GM18867 (cell line): ENCODE data around the gene GNA12.

Experiments
- ATAC-seq: cut with Tn5 transposase; IDR thresholded peaks from one replicate; pipeline ENCODE4 v1.9.1; 2021; ENCODE audit warnings: mild to moderate bottlenecking, moderate library complexity; ENCODE audit not compliant: unreplicated experiment

The GNA12 gene

GRCh38 chr7:2844153-2845033 lies at the start of gene GNA12:
GNA12 (minus strand) TSS chr7:2844308; CDS start chr7:2844161, 147 bp downstream.
- peak; percentile 93 for ATAC-seq

- no peak for ATAC-seq
Observed at GRCh38 chr7:2893411-2893861, 49.3 kb upstream of the GNA12 start.

DNA sequence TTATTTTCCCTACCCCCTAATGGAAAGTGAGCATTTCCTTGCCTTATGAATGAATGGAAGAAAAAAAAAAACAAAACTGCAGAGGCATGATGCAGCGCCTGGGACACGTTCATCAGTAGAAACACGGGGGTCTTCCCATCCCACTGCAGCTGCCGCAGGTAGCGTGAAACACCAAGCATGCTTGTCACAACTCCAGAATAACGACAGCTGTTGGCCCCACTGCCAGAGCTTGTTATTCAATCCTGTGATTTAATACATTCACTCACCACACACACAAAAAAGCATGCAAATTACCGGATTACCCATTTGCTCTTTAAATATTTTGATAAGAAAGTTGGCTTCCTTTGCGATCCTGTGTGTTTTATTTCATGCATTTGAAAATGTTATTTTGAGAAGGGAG lies 48.4 kb upstream of the GNA12 start:
- ATAC-seq: no peak

DNA sequence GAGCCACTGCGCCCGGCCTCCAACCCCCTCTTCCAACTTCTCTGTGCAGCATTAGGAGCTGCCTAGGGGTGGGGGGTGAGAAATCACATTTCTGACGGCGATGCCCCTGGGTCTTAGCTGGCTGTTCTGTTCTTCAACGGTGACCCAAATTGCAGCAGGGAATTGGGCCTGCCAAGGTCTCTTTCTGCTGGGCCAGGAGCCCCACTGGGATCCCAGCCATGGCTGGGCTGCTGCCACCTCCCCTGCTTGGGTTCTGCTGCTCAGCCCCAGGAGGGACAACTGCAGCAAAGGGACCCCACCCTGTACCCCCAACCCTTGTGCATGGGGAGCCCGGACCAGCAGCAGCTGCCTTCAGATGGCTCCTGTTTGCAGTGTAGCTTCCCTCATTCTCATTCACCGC lies 43.7 kb upstream of the GNA12 start:
- ATAC-seq: no peak

DNA sequence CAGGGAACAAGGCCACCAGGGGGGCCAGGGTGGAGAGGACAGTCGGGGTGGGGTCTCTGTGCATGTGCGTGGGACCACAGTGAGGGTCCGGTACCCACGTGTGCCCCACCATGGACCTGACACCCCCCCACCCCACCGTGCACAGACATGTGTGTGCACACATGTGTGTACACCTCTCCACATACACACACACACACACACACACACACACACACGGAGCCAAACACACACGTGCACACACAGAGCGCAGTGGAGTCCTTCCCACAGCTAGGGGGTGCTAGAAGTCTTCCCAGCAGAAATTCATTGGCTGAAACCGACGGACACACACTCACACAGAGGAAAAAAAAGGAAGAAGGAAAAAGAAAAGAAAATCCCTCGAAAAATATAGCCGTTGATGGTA lies 42.8 kb upstream of the GNA12 start:
- ATAC-seq: no peak

DNA sequence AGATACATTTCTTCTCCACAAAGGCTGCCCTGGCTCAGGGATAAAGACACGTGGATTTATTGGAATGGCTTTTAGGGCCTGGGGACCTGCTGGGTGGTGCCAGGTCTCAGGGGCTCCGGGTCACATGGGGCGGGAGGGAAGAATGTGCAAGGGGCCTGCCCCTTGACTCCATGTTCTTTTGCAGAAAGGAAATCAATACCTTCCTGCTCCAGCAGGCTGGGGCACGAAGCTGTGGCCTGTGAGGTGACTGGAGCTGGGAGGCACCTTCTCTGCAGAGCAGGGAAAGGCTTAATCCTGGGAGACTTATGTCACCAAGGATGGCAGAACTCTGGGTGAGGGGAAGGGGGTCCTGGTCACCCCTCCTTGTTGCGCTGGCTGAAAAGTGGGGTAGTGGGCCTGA lies 42.3 kb upstream of the GNA12 start:
- ATAC-seq: no peak

DNA sequence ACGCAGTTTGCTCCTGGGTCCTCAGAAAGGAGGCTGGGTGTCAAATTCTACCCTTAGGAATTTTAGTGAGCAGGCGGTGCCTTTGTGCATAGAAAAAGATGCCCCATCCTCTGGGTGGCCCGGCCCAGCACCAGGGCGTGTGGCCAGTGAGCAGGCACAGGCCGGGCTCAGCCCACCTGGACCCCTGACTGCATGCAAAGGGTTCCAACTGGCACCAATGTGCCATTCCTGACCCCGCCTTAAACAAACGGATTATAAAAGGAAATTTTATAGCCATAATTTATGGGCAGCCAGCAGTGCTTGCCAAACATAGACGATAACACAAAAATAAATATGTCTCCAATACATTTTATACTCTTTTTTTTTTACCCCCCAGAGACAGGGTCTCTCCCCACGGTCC lies 40.1 kb upstream of the GNA12 start:
- ATAC-seq: no peak

DNA sequence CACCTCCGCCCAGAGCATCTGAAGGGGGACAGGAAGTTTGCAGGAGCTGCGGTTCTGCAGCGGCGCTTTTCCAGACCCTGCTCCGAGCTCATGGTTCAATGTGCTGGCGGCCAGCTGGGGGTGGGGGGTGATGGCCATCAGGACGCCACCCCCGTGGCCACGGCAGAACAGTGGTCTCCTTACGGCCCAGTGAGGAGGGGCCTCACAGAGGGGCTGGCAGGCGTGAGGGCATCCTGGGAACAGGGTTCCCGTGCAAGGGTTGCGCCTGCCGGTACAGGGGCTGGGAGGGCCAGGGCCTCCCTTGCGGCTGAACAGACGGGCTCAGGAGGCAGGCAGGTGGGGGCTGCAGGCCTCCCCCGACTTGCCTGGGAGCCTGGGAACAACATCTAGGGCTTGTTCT lies 39.0 kb upstream of the GNA12 start:
- ATAC-seq: no peak

DNA sequence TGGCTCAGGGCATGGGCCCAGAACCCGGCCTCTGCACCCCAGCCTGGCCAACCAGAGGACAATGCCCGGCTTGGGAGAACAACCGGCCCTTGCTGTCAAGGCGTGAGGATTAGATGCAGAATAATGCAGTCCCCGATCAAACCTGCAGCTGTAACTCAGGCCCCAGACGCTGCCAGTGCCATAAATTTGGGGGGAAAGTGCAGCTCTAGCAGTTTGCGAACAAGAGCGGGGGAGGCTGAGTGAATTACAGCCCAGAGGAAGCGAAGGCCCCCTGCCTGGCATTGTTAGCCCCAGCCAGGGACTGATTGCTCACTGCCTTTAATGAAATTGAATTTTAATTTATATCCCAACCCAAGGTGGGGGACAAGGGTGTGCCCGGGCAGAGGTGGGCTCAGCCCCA lies 38.0 kb upstream of the GNA12 start:
- no peak for ATAC-seq

DNA sequence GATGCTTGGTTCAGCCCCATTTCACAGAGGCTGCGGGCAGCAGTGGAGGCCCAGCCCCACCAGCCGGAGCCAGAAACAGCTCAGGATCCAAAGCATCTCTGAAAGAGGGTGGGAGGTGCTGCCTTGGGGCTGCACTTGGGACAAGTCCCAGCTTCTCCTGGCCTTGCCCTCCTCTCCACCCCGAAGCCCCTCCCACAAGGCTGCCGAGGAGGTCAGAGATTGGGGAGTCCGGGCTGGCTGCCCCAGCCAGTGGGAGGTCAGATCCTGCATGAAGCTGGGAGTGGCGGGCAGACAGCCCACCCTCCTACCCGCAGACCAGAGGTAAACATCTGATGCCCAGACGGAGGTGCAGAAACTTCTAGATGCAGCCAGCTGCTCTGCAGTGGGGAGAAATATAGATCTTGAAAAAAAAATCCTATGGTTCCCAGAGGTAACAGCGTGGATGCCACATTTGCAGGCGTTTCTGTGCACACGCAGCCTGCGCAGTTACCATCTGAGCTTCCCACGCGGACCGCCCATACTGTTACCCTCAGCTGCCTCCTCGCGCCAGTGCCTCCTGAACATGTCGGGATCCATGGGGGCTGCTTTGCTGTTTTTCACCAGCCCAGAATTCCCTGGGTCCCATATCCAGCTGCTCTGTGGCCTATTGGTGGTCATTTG lies 36.9 kb upstream of the GNA12 start:
- ATAC-seq: no peak

- no peak for ATAC-seq
Observed at GRCh38 chr7:2880051-2880450, 35.9 kb upstream of the GNA12 start.

GRCh38 chr7:2879354-2879753 lies 35.2 kb upstream of the GNA12 start:
- no peak for ATAC-seq

DNA sequence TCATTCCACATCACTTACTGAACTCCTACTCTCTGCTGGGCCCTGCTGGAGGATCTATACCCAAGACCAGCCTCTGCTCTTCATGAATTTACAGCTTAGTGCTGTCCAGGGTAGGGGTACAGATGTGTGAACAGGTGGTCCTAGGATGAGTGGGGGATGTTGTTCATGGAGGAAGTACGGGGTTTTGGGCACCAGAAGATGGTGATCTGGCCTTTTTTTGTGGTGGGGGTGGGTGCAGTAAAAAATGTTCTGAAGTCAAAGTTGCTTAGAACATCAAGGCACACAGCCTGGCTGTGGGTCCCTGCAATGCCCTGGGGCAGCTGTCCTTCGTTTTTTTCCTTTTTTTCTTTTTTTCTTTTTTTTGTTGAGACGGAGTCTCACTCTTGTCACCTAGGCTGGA lies 34.2 kb upstream of the GNA12 start:
- no peak for ATAC-seq

DNA sequence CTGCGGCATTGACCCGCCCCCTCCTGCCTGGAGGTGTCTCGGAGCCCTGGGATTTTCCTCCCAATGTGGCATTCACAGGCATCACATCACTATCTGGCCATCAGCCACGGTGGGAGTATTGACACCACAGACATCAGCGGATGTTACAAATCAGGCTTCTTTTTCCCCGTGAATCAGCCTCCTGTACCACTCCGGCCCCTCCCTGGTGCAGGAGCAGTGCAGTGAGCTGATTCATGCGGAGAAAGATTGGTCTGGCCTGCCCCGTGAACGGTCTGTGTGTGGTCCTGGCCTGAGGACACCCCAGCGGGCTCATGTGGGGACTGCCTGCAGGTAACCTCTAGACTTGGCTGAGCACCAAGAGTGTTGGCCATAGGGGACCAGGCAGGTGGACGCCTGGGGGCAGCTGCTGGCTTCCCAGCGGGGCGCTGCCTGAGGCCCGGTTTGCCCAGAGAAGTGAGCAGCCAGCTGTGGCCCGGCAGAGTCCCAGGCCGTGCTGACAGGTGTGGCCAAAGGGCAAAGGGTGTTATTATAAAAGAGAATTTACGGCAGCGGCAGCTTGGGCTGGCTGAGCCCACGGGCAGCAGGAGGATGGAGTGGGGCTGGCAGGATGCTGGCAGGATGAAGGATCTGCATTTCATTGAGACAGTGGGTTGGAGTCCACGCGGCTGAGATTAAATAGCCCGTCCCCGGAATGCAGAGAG lies 32.1 kb upstream of the GNA12 start:
- ATAC-seq: no peak

DNA sequence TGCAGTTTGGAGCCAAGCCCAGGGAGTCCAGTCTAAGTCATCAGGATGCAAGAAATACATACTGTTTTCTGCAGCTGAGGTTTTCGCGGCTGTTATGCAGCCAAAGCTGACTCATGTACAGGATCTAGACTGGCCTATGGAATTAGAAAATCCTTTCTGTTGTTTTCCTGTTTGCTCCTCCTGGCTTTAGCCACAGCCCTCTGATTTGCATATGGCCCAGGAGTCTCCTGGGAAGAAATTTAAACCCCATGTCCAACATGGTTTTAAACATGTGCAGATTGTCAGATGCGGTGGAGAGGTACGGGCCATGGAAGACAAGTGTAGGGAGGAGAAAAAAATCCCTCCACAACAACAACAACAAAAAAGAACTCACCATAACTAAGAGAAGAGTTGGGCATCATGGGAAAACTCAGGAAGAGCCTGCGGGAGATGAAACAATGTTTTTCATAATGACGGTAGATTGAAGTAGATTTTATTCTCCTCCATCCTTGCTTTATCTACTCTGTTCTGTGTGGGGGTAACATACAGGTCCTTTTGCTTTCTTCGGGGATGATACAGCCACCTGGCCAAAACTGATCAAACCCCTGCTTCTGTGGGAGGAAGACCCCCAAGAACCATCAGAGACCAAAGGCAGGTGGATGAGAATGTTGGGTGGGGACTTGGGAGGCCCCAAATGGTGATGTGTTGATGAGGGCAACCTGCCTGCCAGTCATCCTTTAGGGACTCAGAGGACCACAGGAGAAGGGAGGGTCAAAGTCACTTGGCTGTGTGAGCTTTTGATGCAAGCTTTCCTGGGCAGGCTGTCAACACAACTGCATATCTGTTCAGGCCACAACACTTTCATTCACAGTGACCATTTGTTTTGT lies 29.8 kb upstream of the GNA12 start:
- no peak for ATAC-seq

- no peak for ATAC-seq
Observed at GRCh38 chr7:2873146-2873545, 29.0 kb upstream of the GNA12 start.

DNA sequence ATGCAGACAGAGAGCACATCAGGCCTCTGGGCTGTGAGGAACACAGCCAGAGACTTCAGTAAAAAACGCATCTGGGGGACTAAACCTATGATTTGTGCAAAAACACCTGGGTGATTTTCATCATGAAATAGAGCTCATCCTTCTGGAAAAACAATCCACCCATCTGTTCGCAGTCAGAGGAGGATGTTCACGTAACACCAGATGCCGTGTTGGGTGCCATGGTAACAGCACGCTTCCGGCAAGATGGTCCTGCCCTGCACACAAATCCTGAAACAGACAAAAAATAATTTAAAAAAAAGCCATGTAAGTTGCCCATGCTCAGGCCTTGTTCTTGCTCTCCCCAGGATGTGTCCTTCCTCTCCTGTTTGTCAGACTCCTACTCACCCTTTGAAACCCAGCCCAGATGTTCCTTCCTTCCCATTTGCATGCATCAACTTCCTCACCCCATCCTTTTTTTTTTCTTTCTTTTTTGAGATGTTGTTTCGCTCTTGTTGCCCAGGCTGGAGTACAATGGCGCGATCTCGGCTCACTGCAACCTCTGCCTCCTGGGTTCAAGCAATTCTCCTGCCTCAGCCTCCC lies 28.3 kb upstream of the GNA12 start:
- no peak for ATAC-seq

GRCh38 chr7:2870471-2870931 lies 26.4 kb upstream of the GNA12 start:
- ATAC-seq: no peak

- no peak for ATAC-seq
Observed at GRCh38 chr7:2869981-2870380, 25.9 kb upstream of the GNA12 start.

- ATAC-seq: no peak
Observed at GRCh38 chr7:2866601-2867000, 22.5 kb upstream of the GNA12 start.
